Adrenal gland (tissue), 12 donors: ENCODE results near the gene SEMA4B. TPM values are rescaled to one million over a fixed set of nuclear protein-coding genes. Genes with fewer than 3 reads are reported as not detected.
A peak's percentile ranks its signal among the peaks of the same experiment; 100 is the strongest.

Experiments
- DNase-seq, 7 donors: peaks; one replicate each; pipeline ENCODE4 v3.0.0-alpha.2; 2019 to 2020
- H3K27ac ChIP-seq, 5 donors: fragments of 200-600 bp; sonication (generic) in 4 of 5; 1 replicate in 3 of 5; 2 replicates in 2 of 5; pipeline versions ENCODE4 v1.5.1 to v1.8.0; 2016 to 2020; ENCODE audit warnings: mild to moderate bottlenecking in 1 of 5
- H3K27me3 ChIP-seq: fragments of 200-600 bp; 2 replicates; pipeline ENCODE4 v1.8.0; 2021
- H3K36me3 ChIP-seq, 2 donors: fragments of 200-600 bp; replicated peaks in 1 of 2; 1 replicate in 1 of 2; 2 replicates in 1 of 2; pipeline versions ENCODE4 v1.5.1 to v1.8.0; 2018 to 2022
- H3K4me1 ChIP-seq, 2 donors: fragments of 200-600 bp; replicated peaks in 1 of 2; 1 replicate in 1 of 2; 2 replicates in 1 of 2; pipeline versions ENCODE4 v1.5.1 to v1.8.0; 2018 to 2021
- H3K4me3 ChIP-seq, 4 donors: fragments of 200-600 bp; sonication (generic) in 3 of 4; one replicate each; pipeline ENCODE4 v1.5.1; 2016 to 2018
- H3K9me3 ChIP-seq, 3 donors: fragments of 200-600 bp; sonication (generic) in 1 of 3; replicated peaks in 1 of 3; 1 replicate in 2 of 3; 2 replicates in 1 of 3; pipeline versions ENCODE4 v1.5.1 to v1.8.0; 2016 to 2021
- CTCF ChIP-seq, 6 experiments: fragments of 450-650 bp in 4 of 6; fragments of 200-600 bp in 2 of 6; sonication (generic) in 1 of 6; IDR thresholded peaks; 1 replicate in 5 of 6; 2 replicates in 1 of 6; pipeline versions ENCODE4 v1.5.1 to v1.8.0; 2016 to 2021; ENCODE audit warnings: antibody characterized with exemption in 6 of 6, mild to moderate bottlenecking in 2 of 6, moderate library complexity in 1 of 6
- POLR2A ChIP-seq, 2 donors: fragments of 450-650 bp; IDR thresholded peaks; one replicate each; pipeline ENCODE4 v1.6.1; 2017; ENCODE audit warnings: antibody characterized with exemption in 2 of 2, mild to moderate bottlenecking in 2 of 2, moderate library complexity in 1 of 2
- WGBS, 4 donors: extraction: QIAGEN DNeasy Blood & Tissue Kit in 2 of 4; methylation state at CpG; one replicate each; pipeline versions ENCODE4 v1.1.5 to v1.1.7; 2013 to 2017; 5-methylcytosine and 5-hydroxymethylcytosine counted together
- intact Hi-C, 2 donors: fragments of 100-400 bp; cut with DNase I; formaldehyde crosslinking; loops; one replicate each; pipeline versions ENCODE4 v1.14.1 to v1.15.0; 2022 to 2023
- polyA plus RNA-seq, 3 donors: library from polyadenylated mRNA; stranded (reverse); fragments of 200-250 nt in 2 of 3; fragments of 350-450 nt in 1 of 3; fragmentation: Illumina TruSeq in 1 of 3; extraction: RNeasy Lipid Tissue Mini Kit (QIAGEN cat#74804) in 1 of 3; gene quantifications; one replicate each; pipeline ENCODE4 v1.2.3, GENCODE V29; 2013 to 2014
- total RNA-seq, 9 donors: library from RNA; depleted of rRNA in 4 of 9; stranded (reverse); fragments of >200 nt in 4 of 9; fragments of 120-200 nt in 1 of 9; fragmentation: NEBNext Ultra II Directional in 1 of 9; extraction: Animal tissue kit (Norgen Biotek cat#: 25700) in 1 of 9; gene quantifications; one replicate each; pipeline versions ENCODE4 v1.1.0 to v1.2.4, GENCODE V29; 2013 to 2023
- donor health status: healthy with polysubstance abuse.
- donor health status: Bipolar disorder and iron deficiency.
- donor health status: DM: yes; HTN: yes; CAD: no.
- donor health status: DM: no; HTN: no; CAD: no.
- donor health status: DM: no; HTN: no; CAD: no.
- donor health status: DM: yes; HTN: yes; CAD: no.

SEMA4B gene
- total and polyA plus RNA-seq, 12 donors, result 10.6 to 155 (median 85.1) TPM

GRCh38 chr15:90188914-90189748, 12.0 kb upstream of the SEMA4B start:
- DNase-seq, result peak in 1 of 7 donors; percentile 33
- Histone ChIP-seq H3K27ac (peak overlapping the region in 3 of 5 donors; percentile 24 to 93 (median 80)), H3K27me3 (no peaks in the 10 kb centered on the region), H3K4me1 (peaks cover 46 to 88% of the 10 kb centered on the region in 2 donors), H3K4me3 (no peak overlapping the region), H3K36me3 (no peaks in the 10 kb centered on the region), H3K9me3 (no peaks in the 10 kb centered on the region)
- TF ChIP-seq POLR2A (IDR thresholded peaks at IDR 0.05) (no peak), CTCF (IDR thresholded peaks at IDR 0.05) (no peak)
- intact Hi-C loops, result no loop called here
- WGBS, 4 donors, result 69 to 75% (median 71%) methylated on average over 8 of the region's 8 CpGs

GRCh38 chr15:90189781-90190467, 11.2 kb upstream of the SEMA4B start:
- no peak for TF ChIP-seq CTCF (IDR thresholded peaks at IDR 0.05)
- TF ChIP-seq POLR2A (IDR thresholded peaks at IDR 0.05), result no peak
- WGBS, 4 donors, result 73 to 82% (median 77%) methylated on average over 6 to 10 of the region's 10 CpGs
- H3K27ac ChIP-seq, result peak overlapping the region in 4 of 5 donors; percentile 21 to 80 (median 64)
- peaks cover 46 to 84% of the 10 kb centered on the region in 2 donors for H3K4me1 ChIP-seq
- no peak for DNase-seq
- intact Hi-C loops, result no loop called here
- H3K9me3 ChIP-seq, result no peaks in the 10 kb centered on the region
- H3K4me3 ChIP-seq, result no peak overlapping the region
- no peaks in the 10 kb centered on the region for H3K36me3 ChIP-seq
- no peaks in the 10 kb centered on the region for H3K27me3 ChIP-seq

GRCh38 chr15:90190606-90191343, 10.4 kb upstream of the SEMA4B start:
- intact Hi-C loops, result no loop called here
- peak in 1 of 7 donors; percentile 28 for DNase-seq
- Histone ChIP-seq H3K9me3 (no peaks in the 10 kb centered on the region), H3K27me3 (no peaks in the 10 kb centered on the region), H3K36me3 (no peaks in the 10 kb centered on the region), H3K27ac (peak overlapping the region; percentile 25 to 80 (median 63)), H3K4me1 (peaks cover 46 to 79% of the 10 kb centered on the region in 2 donors), H3K4me3 (no peak overlapping the region)
- 77 to 94% (median 91%) methylated on average over 4 to 10 of the region's 10 CpGs for WGBS, 4 donors
- TF ChIP-seq POLR2A (IDR thresholded peaks at IDR 0.05) (no peak), CTCF (IDR thresholded peaks at IDR 0.05) (no peak)

- Histone ChIP-seq H3K9me3 (no peaks in the 10 kb centered on the region), H3K36me3 (no peaks in the 10 kb centered on the region), H3K27ac (peak overlapping the region; percentile 29 to 80 (median 63)), H3K4me1 (peaks cover 46 to 74% of the 10 kb centered on the region in 2 donors), H3K4me3 (no peak overlapping the region), H3K27me3 (no peaks in the 10 kb centered on the region)
- intact Hi-C loops, result no loop called here
- WGBS, 4 donors, result 76 to 83% (median 79%) methylated on average over 1 to 3 of the region's 3 CpGs
- DNase-seq, result no peak
- TF ChIP-seq CTCF (IDR thresholded peaks at IDR 0.05), result no peak
- TF ChIP-seq POLR2A (IDR thresholded peaks at IDR 0.05), result no peak
Measured at GRCh38 chr15:90191344-90191687, 9.8 kb upstream of the SEMA4B start.
